GM12878 (cell line): ENCODE results near the gene DND1. TPM values are rescaled to one million over a fixed set of nuclear protein-coding genes. Genes with fewer than 3 reads are reported as not detected.

Source experiments
- ATAC-seq: fragments of 200-7000 bp; cut with Tn5 transposase; 3 replicates; pipeline ENCODE4 v1.9.1; 2020; ENCODE audit warnings: mild to moderate bottlenecking, moderate library complexity
- BruUV-seq: library from RNA; stranded (reverse); fragments of 400-500 nt; replicated peaks from 2 replicates; lab custom pipeline; 2021; lab: Mats Ljungman, UMichigan
- CTCF ChIA-PET: fragments of 300-600 bp; sonication (Branson Sonifier 250); formaldehyde crosslinking; extraction: SDS; loops from one replicate; lab custom pipeline; 2021; ENCODE audit warnings: inconsistent platforms; lab: Yijun Ruan, JAX
- POLR2A ChIA-PET: fragments of 350-600 bp; formaldehyde crosslinking; extraction: SDS; loops from one replicate; lab custom pipeline; 2021; ENCODE audit warnings: inconsistent platforms; lab: Charles Lee
- RAD21 ChIA-PET: fragments of 300-600 bp; sonication (Branson Sonifier 250); formaldehyde crosslinking; loops from one replicate; lab custom pipeline; 2023; ENCODE audit warnings: antibody characterized with exemption; ENCODE audit not compliant: unreplicated experiment; lab: Charles Lee
- SMC1A ChIA-PET: fragments of 300-600 bp; sonication (Branson Sonifier 250); formaldehyde crosslinking; loops from one replicate; lab custom pipeline; 2023; ENCODE audit not compliant: unreplicated experiment, uncharacterized antibody; lab: Charles Lee
- DNase-seq: peaks from one replicate; pipeline ENCODE4 v3.0.0-alpha.2; 2011; ENCODE audit warnings: low read depth, low spot score
- FAIRE-seq: peaks from 3 replicates; lab custom pipeline; 2011; peaks lifted over from hg19 to GRCh38; lab: Jason Lieb, UNC
- H2AFZ ChIP-seq: 2 replicates; pipeline ENCODE4 v1.6.0; 2011; ENCODE audit warnings: low read depth, low read length, control low read depth; ENCODE audit not compliant: control insufficient read depth
- H3K27ac ChIP-seq: 2 replicates; pipeline ENCODE4 v1.5.1; 2011; ENCODE audit warnings: control low read depth; ENCODE audit not compliant: control insufficient read depth, insufficient read depth
- H3K27me3 ChIP-seq, 2 experiments: replicated peaks in 1 of 2; 2 replicates each; pipeline versions ENCODE4 v1.6.0 to v1.6.1; 2011; ENCODE audit warnings: low read length in 1 of 2; ENCODE audit not compliant: control insufficient read depth in 2 of 2, insufficient read depth in 2 of 2
- H3K36me3 ChIP-seq, 2 experiments: 2 replicates each; pipeline ENCODE4 v1.5.1; 2011; ENCODE audit warnings: low read length in 1 of 2; ENCODE audit not compliant: control insufficient read depth in 2 of 2, insufficient read depth in 2 of 2
- H3K4me1 ChIP-seq: 2 replicates; pipeline ENCODE4 v1.6.1; 2011; ENCODE audit warnings: mild to moderate bottlenecking, low read length, moderate library complexity, mixed read lengths; ENCODE audit not compliant: control insufficient read depth, insufficient read depth
- H3K4me2 ChIP-seq: 2 replicates; pipeline ENCODE4 v1.6.0; 2011; ENCODE audit warnings: control low read depth; ENCODE audit not compliant: control insufficient read depth, insufficient read depth
- H3K4me3 ChIP-seq: fragments of 200-600 bp; sonication (generic); 2 replicates; pipeline ENCODE4 v1.5.1; 2016
- H3K79me2 ChIP-seq: 2 replicates; pipeline ENCODE4 v1.6.0; 2011; ENCODE audit warnings: low read length; ENCODE audit not compliant: control insufficient read depth, insufficient read depth
- H3K9ac ChIP-seq: 2 replicates; pipeline ENCODE4 v1.8.0; 2011; ENCODE audit warnings: low read length, control low read depth, mixed read lengths; ENCODE audit not compliant: control insufficient read depth, insufficient read depth
- H3K9me3 ChIP-seq: replicated peaks from 3 replicates; pipeline ENCODE4 v1.5.1; 2011; ENCODE audit warnings: mild to moderate bottlenecking, low read length; ENCODE audit not compliant: control insufficient read depth, insufficient read depth
- H4K20me1 ChIP-seq: 2 replicates; pipeline ENCODE4 v1.6.0; 2011; ENCODE audit not compliant: control insufficient read depth, insufficient read depth
- BCL3 ChIP-seq: IDR thresholded peaks from 2 replicates; pipeline ENCODE4 v1.6.1; 2011; ENCODE audit warnings: borderline replicate concordance, low read depth, mild to moderate bottlenecking, moderate library complexity, low read length; ENCODE audit not compliant: insufficient read depth, poor library complexity, severe bottlenecking
- CREM ChIP-seq: IDR thresholded peaks from 2 replicates; pipeline ENCODE4 v1.6.1; 2014; ENCODE audit warnings: antibody characterized with exemption, low read depth
- LARP7 ChIP-seq: fragments of 450-650 bp; IDR thresholded peaks from 2 replicates; pipeline ENCODE4 v1.6.1; 2017; ENCODE audit warnings: mild to moderate bottlenecking
- PBX3 ChIP-seq: IDR thresholded peaks from 2 replicates; pipeline ENCODE4 v1.6.1; 2011; ENCODE audit warnings: mild to moderate bottlenecking, low read depth, low read length, moderate library complexity; ENCODE audit not compliant: insufficient replicate concordance
- PML ChIP-seq: IDR thresholded peaks from 2 replicates; pipeline ENCODE4 v1.6.1; 2012; ENCODE audit warnings: low read length, inconsistent platforms
- RELB ChIP-seq: fragments of 450-650 bp; IDR thresholded peaks from 2 replicates; pipeline ENCODE4 v1.6.1; 2017; ENCODE audit warnings: low read depth, mild to moderate bottlenecking, moderate library complexity
- SP1 ChIP-seq: IDR thresholded peaks from one replicate; pipeline ENCODE4 v1.6.1; 2011; ENCODE audit warnings: low read depth, low read length
- ZNF217 ChIP-seq: fragments of 450-650 bp; IDR thresholded peaks from 2 replicates; pipeline ENCODE4 v1.6.1; 2017; ENCODE audit warnings: antibody characterized with exemption, mild to moderate bottlenecking
- ZNF687 ChIP-seq: fragments of 450-650 bp; IDR thresholded peaks from 2 replicates; pipeline ENCODE4 v1.6.1; 2017; ENCODE audit warnings: mild to moderate bottlenecking, moderate library complexity
- WGBS: methylation state at CpG from one replicate; pipeline ENCODE4 v1.1.6; 2016; ENCODE audit warnings: low lambda C conversion rate; ENCODE audit not compliant: insufficient replicate concordance, insufficient coverage; ENCODE audit errors: missing lambda C conversion rate; 5-methylcytosine and 5-hydroxymethylcytosine counted together
- in situ Hi-C: fragments of 300-500 bp; cut with MboI; formaldehyde crosslinking; loops from 9 replicates; pipeline ENCODE4 v1.14.3; 2018; ENCODE audit warnings: mixed read lengths
- intact Hi-C: fragments of 100-400 bp; cut with micrococcal nuclease; formaldehyde crosslinking; loops from one replicate; pipeline ENCODE4 v1.14.2; 2022; ENCODE audit not compliant: unreplicated experiment
- polyA plus RNA-seq, 11 experiments: library from polyadenylated mRNA; depleted of rRNA in 4 of 11; unstranded in 6 of 11; stranded (reverse) in 5 of 11; fragments of >200 nt; fragmentation: Nextera tagmentation in 4 of 11; fragmentation: Illumina TruSeq in 1 of 11; extraction: Ambion mirVana in 4 of 11; extraction: Trizol in 1 of 11; gene quantifications; 1 replicate in 1 of 11; 2 replicates in 10 of 11; pipeline versions ENCODE4 v1.2.1 to v1.2.3, GENCODE V29; 2011 to 2016; ENCODE audit warnings: inconsistent platforms in 2 of 11, missing spikeins in 2 of 11, low read depth in 1 of 11
- total RNA-seq, 4 experiments: library from RNA; depleted of rRNA in 3 of 4; stranded (reverse); fragments of >200 nt in 3 of 4; fragmentation: Illumina TruSeq in 1 of 4; extraction: Trizol in 1 of 4; gene quantifications; 2 replicates each; pipeline versions ENCODE4 v1.2.1 to v1.2.3, GENCODE V29; 2013 to 2021
- TF ChIP-seq, protein P1 (sequence below): fragments of 150-350 bp; IDR thresholded peaks from 2 replicates; pipeline ENCODE4 v1.6.1; 2016; ENCODE audit warnings: low read depth, low read length

Gene DND1
- total and polyA plus RNA-seq, 10 of the 15 experiments (the other 5 are each of a cell fraction or from before 2014, with no cell fraction given) = 0.15 to 2.9 (median 0.73) TPM; not detected in 2

GRCh38 chr5:140671472-140672125 is 1.8 kb downstream of the DND1 start:
- intact Hi-C loops = no loop called here
- H3K27ac ChIP-seq = no peak overlapping the region
- TF ChIP-seq ZNF687 = no peak
- no peak for TF ChIP-seq PML
- no peak for TF ChIP-seq CREM
- no peak for TF ChIP-seq BCL3
- TF ChIP-seq, protein P1, sequence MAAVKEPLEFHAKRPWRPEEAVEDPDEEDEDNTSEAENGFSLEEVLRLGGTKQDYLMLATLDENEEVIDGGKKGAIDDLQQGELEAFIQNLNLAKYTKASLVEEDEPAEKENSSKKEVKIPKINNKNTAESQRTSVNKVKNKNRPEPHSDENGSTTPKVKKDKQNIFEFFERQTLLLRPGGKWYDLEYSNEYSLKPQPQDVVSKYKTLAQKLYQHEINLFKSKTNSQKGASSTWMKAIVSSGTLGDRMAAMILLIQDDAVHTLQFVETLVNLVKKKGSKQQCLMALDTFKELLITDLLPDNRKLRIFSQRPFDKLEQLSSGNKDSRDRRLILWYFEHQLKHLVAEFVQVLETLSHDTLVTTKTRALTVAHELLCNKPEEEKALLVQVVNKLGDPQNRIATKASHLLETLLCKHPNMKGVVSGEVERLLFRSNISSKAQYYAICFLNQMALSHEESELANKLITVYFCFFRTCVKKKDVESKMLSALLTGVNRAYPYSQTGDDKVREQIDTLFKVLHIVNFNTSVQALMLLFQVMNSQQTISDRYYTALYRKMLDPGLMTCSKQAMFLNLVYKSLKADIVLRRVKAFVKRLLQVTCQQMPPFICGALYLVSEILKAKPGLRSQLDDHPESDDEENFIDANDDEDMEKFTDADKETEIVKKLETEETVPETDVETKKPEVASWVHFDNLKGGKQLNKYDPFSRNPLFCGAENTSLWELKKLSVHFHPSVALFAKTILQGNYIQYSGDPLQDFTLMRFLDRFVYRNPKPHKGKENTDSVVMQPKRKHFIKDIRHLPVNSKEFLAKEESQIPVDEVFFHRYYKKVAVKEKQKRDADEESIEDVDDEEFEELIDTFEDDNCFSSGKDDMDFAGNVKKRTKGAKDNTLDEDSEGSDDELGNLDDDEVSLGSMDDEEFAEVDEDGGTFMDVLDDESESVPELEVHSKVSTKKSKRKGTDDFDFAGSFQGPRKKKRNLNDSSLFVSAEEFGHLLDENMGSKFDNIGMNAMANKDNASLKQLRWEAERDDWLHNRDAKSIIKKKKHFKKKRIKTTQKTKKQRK = no peak
- TF ChIP-seq SP1 = no peak
- TF ChIP-seq RELB = no peak
- TF ChIP-seq PBX3 = no peak
- no peak for TF ChIP-seq LARP7
- no peak for TF ChIP-seq ZNF217

More at GRCh38 chr5:140671472-140672125, 1.8 kb downstream of the DND1 start:
- Histone ChIP-seq H3K4me3 (no peak overlapping the region), H3K79me2 (peaks cover 10% of the 10 kb centered on the region), H3K4me2 (no peak overlapping the region), H2AFZ (no peak overlapping the region), H4K20me1 (no peaks in the 10 kb centered on the region; the same call in 1 of the 2 replicates), H3K9ac (no peak overlapping the region), H3K9me3 (no peaks in the 10 kb centered on the region), H3K4me1 (no peaks in the 10 kb centered on the region), H3K36me3 (peaks cover 25 to 31% of the 10 kb centered on the region in 2 experiments; a peak in 3 of 4 replicates), H3K27me3 (no peaks in the 10 kb centered on the region)
- ChIA-PET CTCF (no interaction called here), RAD21 (interaction anchor here (0.9 kb wide), 1 partner anchor 24 kb away, joined by 3 read pairs; the partner anchor contains the start of gene IK), POLR2A (no interaction called here), SMC1A (no interaction called here)
- no TSS peak for BruUV-seq
- DNase-seq (no peak), FAIRE-seq (no peak), ATAC-seq (no peak)
- in situ Hi-C loops = no loop called here
- 92% methylated on average over 6 of the region's 7 CpGs for whole genome bisulfite sequencing
